ENCODE measurements around the gene POU2F1. TPM values are rescaled to one million over a fixed set of nuclear protein-coding genes. Genes with fewer than 3 reads are reported as not detected.

The POU2F1 gene
- total RNA-seq, 1 experiment from 2014 or later = 28.5 TPM

GRCh38 chr1:167450843-167451242, 230.2 kb downstream of the POU2F1 start:
- no peaks in the 10 kb centered on the region for H3K27me3 ChIP-seq (ENCODE audit: insufficient read depth, low read depth)
- no peak overlapping the region for H2AFZ ChIP-seq
- H3K79me2 ChIP-seq (ENCODE audit: low read depth) = no peaks in the 10 kb centered on the region
- H3K9me3 ChIP-seq (ENCODE audit: insufficient read depth, low read depth) = no peaks in the 10 kb centered on the region
- no peak overlapping the region for H3K4me3 ChIP-seq
- no peak overlapping the region for H3K27ac ChIP-seq
- BruUV-seq (replicated peaks) = no TSS peak
- no peak for TF ChIP-seq EZH2 (IDR thresholded peaks at IDR 0.05; ENCODE audit: low read depth)
- TF ChIP-seq CTCF (conservative IDR thresholded peaks at IDR 0.05) = no peak
- CTCF ChIA-PET = interaction anchor here (0.6 kb wide), 1 partner anchor 8 kb away, joined by 3 read pairs; no protein-coding TSS in a partner anchor
- no peak for DNase-seq
- H3F3A ChIP-seq (ENCODE audit: insufficient read depth, low read depth) = peaks cover 15% of the 10 kb centered on the region
- POLR2A ChIA-PET (ENCODE audit: unreplicated experiment) = no interaction called here
- H4K20me1 ChIP-seq (ENCODE audit: insufficient read depth) = no peaks in the 10 kb centered on the region
- no peaks in the 10 kb centered on the region for H3K36me3 ChIP-seq (ENCODE audit: low read depth)
- intact Hi-C loops (cut with micrococcal nuclease; ENCODE audit: unreplicated experiment) = no loop called here
- no peaks in the 10 kb centered on the region for H3K9me2 ChIP-seq (ENCODE audit: insufficient read depth)
- H3K4me2 ChIP-seq = no peak overlapping the region
- peaks cover 25% of the 10 kb centered on the region for H3K4me1 ChIP-seq (replicated peaks; ENCODE audit: insufficient read depth)

GRCh38 chr1:167452483-167452882, 231.8 kb downstream of the POU2F1 start:
- peaks cover 18% of the 10 kb centered on the region for H3K4me1 ChIP-seq (replicated peaks; ENCODE audit: insufficient read depth)
- no peaks in the 10 kb centered on the region for H3K9me3 ChIP-seq (ENCODE audit: insufficient read depth, low read depth)
- POLR2A ChIA-PET (ENCODE audit: unreplicated experiment) = no interaction called here
- no peaks in the 10 kb centered on the region for H3K27me3 ChIP-seq (ENCODE audit: insufficient read depth, low read depth)
- H3K4me2 ChIP-seq = no peak overlapping the region
- H3K36me3 ChIP-seq (ENCODE audit: low read depth) = no peaks in the 10 kb centered on the region
- no peaks in the 10 kb centered on the region for H3K79me2 ChIP-seq (ENCODE audit: low read depth)
- BruUV-seq (replicated peaks) = no TSS peak
- CTCF ChIA-PET = no interaction called here
- peaks cover 14% of the 10 kb centered on the region; the same call in 1 of the 2 replicates for H3F3A ChIP-seq (ENCODE audit: insufficient read depth, low read depth)
- H3K4me3 ChIP-seq = no peak overlapping the region
- no peak for DNase-seq
- intact Hi-C loops (cut with micrococcal nuclease; ENCODE audit: unreplicated experiment) = no loop called here
- no peak overlapping the region for H3K27ac ChIP-seq
- H4K20me1 ChIP-seq (ENCODE audit: insufficient read depth) = no peaks in the 10 kb centered on the region
- H3K9me2 ChIP-seq (ENCODE audit: insufficient read depth) = no peaks in the 10 kb centered on the region
- TF ChIP-seq EZH2 (IDR thresholded peaks at IDR 0.05; ENCODE audit: low read depth) (no peak), CTCF (conservative IDR thresholded peaks at IDR 0.05) (no peak)
- H2AFZ ChIP-seq = no peak overlapping the region

GRCh38 chr1:167453123-167453522, 232.4 kb downstream of the POU2F1 start:
- BruUV-seq (replicated peaks) = no TSS peak
- no peaks in the 10 kb centered on the region for H4K20me1 ChIP-seq (ENCODE audit: insufficient read depth)
- TF ChIP-seq CTCF (conservative IDR thresholded peaks at IDR 0.05) (no peak), EZH2 (IDR thresholded peaks at IDR 0.05; ENCODE audit: low read depth) (no peak)
- H3K9me3 ChIP-seq (ENCODE audit: insufficient read depth, low read depth) = no peaks in the 10 kb centered on the region
- H3K27ac ChIP-seq = no peak overlapping the region
- CTCF ChIA-PET = no interaction called here
- no peak overlapping the region for H3K4me2 ChIP-seq
- no peaks in the 10 kb centered on the region for H3K9me2 ChIP-seq (ENCODE audit: insufficient read depth)
- H3K27me3 ChIP-seq (ENCODE audit: insufficient read depth, low read depth) = no peaks in the 10 kb centered on the region
- no peaks in the 10 kb centered on the region for H3K36me3 ChIP-seq (ENCODE audit: low read depth)
- no peak overlapping the region for H3K4me3 ChIP-seq
- intact Hi-C loops (cut with micrococcal nuclease; ENCODE audit: unreplicated experiment) = no loop called here
- POLR2A ChIA-PET (ENCODE audit: unreplicated experiment) = no interaction called here
- peaks cover 13% of the 10 kb centered on the region for H3K4me1 ChIP-seq (replicated peaks; ENCODE audit: insufficient read depth)
- peaks cover 11% of the 10 kb centered on the region; the same call in 1 of the 2 replicates for H3F3A ChIP-seq (ENCODE audit: insufficient read depth, low read depth)
- no peaks in the 10 kb centered on the region for H3K79me2 ChIP-seq (ENCODE audit: low read depth)
- no peak overlapping the region for H2AFZ ChIP-seq
- DNase-seq = no peak
